Epithelial cell of esophagus (primary cell): ENCODE measurements around the gene AGPAT2.

ENCODE experiments used
- DNase-seq: peaks from one replicate; pipeline ENCODE4 v3.0.0; 2010; ENCODE audit warnings: low read depth
- H3K4me3 ChIP-seq: 2 replicates; pipeline ENCODE4 v1.5.1; 2011; ENCODE audit warnings: mild to moderate bottlenecking, low read length, control low read depth
- TF ChIP-seq, protein P1 (sequence below): IDR thresholded peaks from 2 replicates; pipeline ENCODE4 v1.5.1; 2011; ENCODE audit warnings: low read depth, mild to moderate bottlenecking, low read length, control low read depth, inconsistent platforms; ENCODE audit not compliant: insufficient read depth; ENCODE audit errors: missing control alignments

Gene AGPAT2

GRCh38 chr9:136659861-136660784 lies 27.1 kb downstream of the AGPAT2 start:
- TF ChIP-seq, protein P1, sequence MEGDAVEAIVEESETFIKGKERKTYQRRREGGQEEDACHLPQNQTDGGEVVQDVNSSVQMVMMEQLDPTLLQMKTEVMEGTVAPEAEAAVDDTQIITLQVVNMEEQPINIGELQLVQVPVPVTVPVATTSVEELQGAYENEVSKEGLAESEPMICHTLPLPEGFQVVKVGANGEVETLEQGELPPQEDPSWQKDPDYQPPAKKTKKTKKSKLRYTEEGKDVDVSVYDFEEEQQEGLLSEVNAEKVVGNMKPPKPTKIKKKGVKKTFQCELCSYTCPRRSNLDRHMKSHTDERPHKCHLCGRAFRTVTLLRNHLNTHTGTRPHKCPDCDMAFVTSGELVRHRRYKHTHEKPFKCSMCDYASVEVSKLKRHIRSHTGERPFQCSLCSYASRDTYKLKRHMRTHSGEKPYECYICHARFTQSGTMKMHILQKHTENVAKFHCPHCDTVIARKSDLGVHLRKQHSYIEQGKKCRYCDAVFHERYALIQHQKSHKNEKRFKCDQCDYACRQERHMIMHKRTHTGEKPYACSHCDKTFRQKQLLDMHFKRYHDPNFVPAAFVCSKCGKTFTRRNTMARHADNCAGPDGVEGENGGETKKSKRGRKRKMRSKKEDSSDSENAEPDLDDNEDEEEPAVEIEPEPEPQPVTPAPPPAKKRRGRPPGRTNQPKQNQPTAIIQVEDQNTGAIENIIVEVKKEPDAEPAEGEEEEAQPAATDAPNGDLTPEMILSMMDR, result no peak
- DNase-seq, result no peak
- no peak overlapping the region for H3K4me3 ChIP-seq

- no peak overlapping the region for H3K4me3 ChIP-seq
- DNase-seq, result no peak
- TF ChIP-seq, protein P1, result no peak
Observed at GRCh38 chr9:136658849-136659535, 28.3 kb downstream of the AGPAT2 start.

DNA sequence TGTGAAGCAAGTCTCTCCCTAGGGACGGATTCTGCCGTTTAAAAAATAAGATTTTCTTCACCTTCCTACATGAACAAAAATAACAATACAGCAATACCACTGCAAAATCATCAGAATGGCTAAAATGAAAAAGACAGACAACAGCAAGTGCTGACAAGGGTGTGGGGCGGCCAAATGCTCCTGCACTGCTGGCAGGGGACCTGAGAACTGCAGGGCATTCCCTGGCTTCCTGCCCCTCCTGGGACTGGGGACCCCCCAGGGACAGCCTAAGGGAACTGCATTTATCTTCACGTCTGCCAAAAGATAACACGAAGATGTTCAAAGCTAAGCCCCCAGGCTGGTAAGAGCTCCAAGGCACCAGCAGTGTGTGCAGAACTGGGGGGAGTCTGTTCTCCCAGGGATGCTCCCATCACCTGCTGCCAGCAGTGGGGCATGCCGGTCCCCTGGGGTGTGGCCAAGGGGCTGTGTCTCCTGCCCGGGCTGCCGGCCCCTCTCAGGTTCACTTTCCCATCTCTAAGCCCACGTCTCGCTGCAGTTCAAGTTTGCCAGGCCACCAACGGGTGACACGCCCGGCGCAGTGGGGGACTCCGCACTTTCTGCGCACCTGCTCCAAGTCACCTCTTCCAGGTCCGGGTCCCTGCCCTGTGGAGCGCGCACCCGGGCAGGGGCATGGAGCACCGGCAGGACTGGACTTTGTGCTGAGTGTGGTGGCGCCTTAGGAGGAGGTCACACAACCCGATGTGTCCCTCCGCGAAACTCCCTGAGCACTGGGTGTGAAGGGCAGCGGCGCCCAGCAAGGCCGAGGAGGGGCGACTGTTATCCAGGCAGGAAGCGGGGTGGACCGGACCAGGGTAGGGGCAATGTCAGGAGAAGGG lies 29.0 kb downstream of the AGPAT2 start:
- H3K4me3 ChIP-seq, result no peak overlapping the region
- TF ChIP-seq, protein P1, result no peak
- DNase-seq, result no peak

DNA sequence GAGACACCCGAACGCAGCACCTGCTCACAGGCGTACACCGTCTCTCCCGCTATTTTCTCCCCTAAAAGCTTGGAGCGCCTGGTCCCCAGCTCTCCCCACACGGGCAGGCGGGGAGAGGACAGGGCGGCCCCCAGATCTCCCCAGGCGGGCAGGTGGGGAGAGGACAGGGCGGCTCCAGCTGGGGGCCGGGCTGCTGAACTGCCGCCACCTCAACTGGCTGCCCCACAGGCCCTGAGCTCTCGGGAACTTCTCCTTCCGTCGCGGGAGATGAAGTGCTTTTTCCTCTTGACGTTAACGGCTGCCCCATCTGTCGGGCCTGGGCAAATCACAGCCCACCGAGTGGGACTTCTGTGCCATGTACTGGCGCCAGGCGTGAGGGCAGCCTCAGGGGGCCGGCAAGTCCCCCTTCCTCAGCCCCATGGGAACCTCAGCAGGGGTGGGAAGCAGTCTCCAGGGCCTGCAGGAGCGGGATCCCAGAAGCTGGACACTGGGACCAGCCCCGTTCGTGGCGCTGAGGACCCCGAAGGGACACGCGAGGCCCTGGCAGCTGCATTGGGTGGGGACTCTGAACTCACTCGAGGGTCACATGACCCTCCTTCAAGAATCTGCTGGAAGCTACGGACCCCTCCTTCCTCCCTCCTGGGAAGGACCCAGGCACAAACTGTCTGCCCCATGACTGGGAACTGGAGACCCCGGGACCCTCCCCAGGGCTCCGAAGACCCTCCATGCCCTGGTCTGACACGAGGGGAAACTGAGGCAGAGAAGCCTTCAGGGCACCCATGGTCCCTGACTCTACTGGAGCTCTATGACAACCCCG lies 30.3 kb downstream of the AGPAT2 start:
- TF ChIP-seq, protein P1, result no peak
- DNase-seq, result no peak
- no peak overlapping the region for H3K4me3 ChIP-seq

- H3K4me3 ChIP-seq, result no peak overlapping the region
- no peak for DNase-seq
- TF ChIP-seq, protein P1, result no peak
Observed at GRCh38 chr9:136656183-136656738, 31.0 kb downstream of the AGPAT2 start.

GRCh38 chr9:136655536-136656182 lies 31.6 kb downstream of the AGPAT2 start:
- TF ChIP-seq, protein P1, result no peak
- no peak overlapping the region for H3K4me3 ChIP-seq
- DNase-seq, result no peak
